Measurements from ENCODE around the gene ACAA1. TPM values are rescaled to one million over a fixed set of nuclear protein-coding genes. Genes with fewer than 3 reads are reported as not detected.
"Not testable (repeated sequence)": the region's sequence is repeated elsewhere in the genome, so short reads cannot be mapped to it uniquely, and the experiment has no call there.

The ACAA1 gene
- total RNA-seq, 1 donor from 2014 or later, result 52.6 TPM

DNA sequence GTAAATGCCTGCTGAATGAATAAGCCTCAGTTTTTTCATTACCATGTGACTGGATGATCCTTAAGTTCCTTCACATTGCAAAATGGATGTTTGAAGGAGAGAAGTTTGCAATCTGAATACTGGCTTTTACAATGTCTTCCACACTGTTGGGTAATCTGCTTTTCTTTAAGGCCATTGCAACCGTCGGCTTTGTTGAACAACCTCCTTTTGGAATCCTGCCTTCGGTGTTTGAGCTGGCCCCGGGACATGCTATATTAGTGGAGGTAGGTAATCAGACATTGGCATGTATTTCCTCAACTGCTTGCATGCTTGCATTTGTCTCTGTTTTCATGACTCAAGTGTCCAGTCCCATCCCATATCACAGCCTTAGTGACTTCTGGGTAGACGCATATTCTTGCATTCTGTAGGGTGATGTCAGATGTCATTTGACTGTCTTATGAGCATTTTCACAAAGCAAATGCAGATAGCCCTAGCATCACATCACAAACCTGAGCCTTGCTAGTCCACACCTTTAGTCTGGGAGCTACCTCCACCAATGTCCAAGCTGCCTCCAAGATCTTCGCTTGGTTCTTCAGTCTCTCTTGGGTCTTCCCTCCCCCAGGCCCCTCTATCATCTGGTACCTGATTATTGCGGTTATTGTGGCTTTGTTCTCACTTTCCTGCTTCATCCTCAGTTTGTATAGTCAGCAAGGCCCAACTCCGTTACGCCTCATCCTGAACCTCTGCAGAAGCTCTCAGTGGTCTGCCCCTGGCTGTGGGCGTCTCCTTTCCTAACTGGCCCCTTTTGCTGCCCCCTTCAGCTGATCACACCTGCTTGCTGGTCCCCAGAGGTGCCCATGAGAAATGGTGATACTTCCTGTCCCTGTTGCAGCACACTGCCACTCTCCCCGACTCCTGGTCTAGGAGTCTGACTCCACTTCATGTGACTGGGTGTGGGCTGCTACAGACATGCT is 48.5 kb downstream of the ACAA1 start:
- Histone ChIP-seq H3K27ac (no peak overlapping the region), H3K4me3 (no peak overlapping the region), H3K36me3 (no peaks in the 10 kb centered on the region), H3K4me1 (no peaks in the 10 kb centered on the region), H3K9me3 (no peaks in the 10 kb centered on the region), H3K27me3 (no peaks in the 10 kb centered on the region)
- DNase-seq (ENCODE audit: low spot score in 2 of 2), result no peak
- TF ChIP-seq CTCF (IDR thresholded peaks at IDR 0.05), result no peak
- intact Hi-C loops (cut with DNase I), result no loop called here

GRCh38 chr3:38087278-38087677 is 49.6 kb downstream of the ACAA1 start:
- intact Hi-C loops (cut with DNase I); H3K9me3 ChIP-seq: not testable (repeated sequence)

DNA sequence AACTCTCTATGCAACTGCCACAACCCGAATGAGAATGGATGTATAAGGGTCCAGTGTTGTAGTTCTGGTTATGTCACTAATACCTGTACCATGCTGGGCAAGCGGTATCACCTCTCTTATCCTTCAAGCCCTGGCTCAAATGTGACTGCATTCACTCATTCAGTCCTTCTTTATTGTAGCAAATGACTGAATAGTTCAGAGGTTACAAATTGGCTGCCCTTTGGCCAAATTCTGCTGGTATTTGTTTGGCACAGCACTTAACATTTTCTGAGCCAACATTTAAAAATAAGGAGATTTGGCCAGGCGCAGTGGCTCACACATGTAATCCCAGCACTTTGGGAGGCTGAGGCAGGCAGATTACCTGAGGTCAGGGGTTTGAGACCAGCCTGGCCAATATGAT is 50.4 kb downstream of the ACAA1 start:
- H3K27ac ChIP-seq, result no peak overlapping the region
- no peak overlapping the region for H3K4me3 ChIP-seq
- H3K4me1 ChIP-seq, result no peaks in the 10 kb centered on the region
- no peak for TF ChIP-seq CTCF (IDR thresholded peaks at IDR 0.05)
- no peaks in the 10 kb centered on the region for H3K36me3 ChIP-seq
- no peaks in the 10 kb centered on the region for H3K9me3 ChIP-seq
- DNase-seq (ENCODE audit: low spot score in 2 of 2), result no peak
- no peaks in the 10 kb centered on the region for H3K27me3 ChIP-seq
- intact Hi-C loops (cut with DNase I), result no loop called here

More at GRCh38 chr3:38087278-38087677, 49.6 kb downstream of the ACAA1 start:
- H3K4me3 ChIP-seq; H3K4me1 ChIP-seq; H3K36me3 ChIP-seq; DNase-seq (ENCODE audit: low spot score in 2 of 2); H3K27ac ChIP-seq; H3K27me3 ChIP-seq: not testable (repeated sequence)

- TF ChIP-seq CTCF (IDR thresholded peaks at IDR 0.05), result no peak
- no peaks in the 10 kb centered on the region for H3K4me1 ChIP-seq
- H3K27ac ChIP-seq, result peak overlapping the region in 1 of 2 donors; percentile 25
- intact Hi-C loops (cut with DNase I), result no loop called here
- no peaks in the 10 kb centered on the region for H3K36me3 ChIP-seq
- no peaks in the 10 kb centered on the region for H3K27me3 ChIP-seq
- H3K4me3 ChIP-seq, result no peak overlapping the region
- DNase-seq (ENCODE audit: low spot score in 2 of 2), result no peak
- H3K9me3 ChIP-seq, result no peaks in the 10 kb centered on the region
Measured at GRCh38 chr3:38085943-38086324, 51.0 kb downstream of the ACAA1 start.

DNA sequence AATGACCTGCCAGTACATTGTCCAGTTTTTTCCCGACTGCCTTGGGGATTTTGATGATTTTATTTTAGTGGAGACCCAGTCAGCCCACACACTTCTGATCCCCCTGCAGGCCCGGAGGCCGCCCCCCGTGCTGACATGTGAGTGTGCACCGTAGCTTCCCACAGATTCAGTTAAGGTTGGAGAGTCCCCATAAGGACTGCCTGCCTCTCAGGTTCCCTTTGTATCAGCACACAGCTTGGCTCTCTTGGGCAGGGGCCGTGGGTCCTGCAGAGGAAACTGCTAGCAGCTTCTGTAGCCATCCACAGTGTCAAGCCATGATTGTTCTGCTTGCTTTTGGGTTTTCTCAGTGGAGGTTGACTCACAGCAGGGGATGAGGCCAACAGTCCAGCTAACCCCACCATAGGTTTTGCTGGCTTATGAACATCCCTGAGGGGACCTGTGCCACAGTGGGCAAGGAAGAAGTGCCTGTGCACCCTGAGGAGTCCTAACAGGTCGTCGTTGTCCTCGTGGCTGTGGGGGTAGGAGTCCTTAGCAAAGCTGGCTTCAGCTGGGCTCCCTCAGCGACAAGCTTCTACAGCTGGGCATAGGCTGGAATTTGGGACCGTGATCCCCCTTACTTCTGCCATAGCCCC is 51.5 kb downstream of the ACAA1 start:
- Histone ChIP-seq H3K9me3 (no peaks in the 10 kb centered on the region), H3K27ac (peak overlapping the region in 1 of 2 donors; percentile 25), H3K36me3 (no peaks in the 10 kb centered on the region), H3K27me3 (no peaks in the 10 kb centered on the region), H3K4me1 (no peaks in the 10 kb centered on the region), H3K4me3 (no peak overlapping the region)
- intact Hi-C loops (cut with DNase I), result no loop called here
- no peak for TF ChIP-seq CTCF (IDR thresholded peaks at IDR 0.05)
- no peak for DNase-seq (ENCODE audit: low spot score in 2 of 2)
